IMR-90 (cell line): ENCODE measurements around the gene GRPEL2. TPM values are rescaled to one million over a fixed set of nuclear protein-coding genes. Genes with fewer than 3 reads are reported as not detected.

ENCODE experiments used
- ATAC-seq: fragments of 200-7000 bp; cut with Tn5 transposase; 2 replicates; pipeline ENCODE4 v1.9.1; 2020; ENCODE audit warnings: low read depth, mild to moderate bottlenecking, moderate library complexity
- BruUV-seq: library from RNA; stranded (reverse); fragments of 400-500 nt; replicated peaks from 2 replicates; lab custom pipeline; 2021; lab: Mats Ljungman, UMichigan
- CTCF ChIA-PET: fragments of 300-600 bp; formaldehyde crosslinking; extraction: SDS; loops from one replicate; lab custom pipeline; 2021; ENCODE audit warnings: antibody characterized with exemption; lab: Yijun Ruan, JAX
- POLR2A ChIA-PET: fragments of 300-600 bp; sonication (Branson Sonifier 250); formaldehyde crosslinking; loops from one replicate; lab custom pipeline; 2022; ENCODE audit warnings: antibody characterized with exemption; ENCODE audit not compliant: unreplicated experiment; lab: Charles Lee
- DNase-seq: peaks from one replicate; pipeline ENCODE4 v3.0.0; 2013
- H2AFZ ChIP-seq: replicated peaks from 2 replicates; pipeline ENCODE3; 2013; ENCODE audit warnings: low read length, mild to moderate bottlenecking; ENCODE audit not compliant: poor library complexity
- H2AK5ac ChIP-seq: 2 replicates; pipeline ENCODE4 v1.6.1; 2013; ENCODE audit warnings: low read depth, low read length, inconsistent platforms
- H2AK9ac ChIP-seq: replicated peaks from 2 replicates; pipeline ENCODE3; 2013; ENCODE audit warnings: mild to moderate bottlenecking, low read depth, low read length, moderate library complexity; ENCODE audit not compliant: poor library complexity
- H2BK120ac ChIP-seq: 2 replicates; pipeline ENCODE4 v1.6.1; 2013; ENCODE audit warnings: low read depth, low read length, inconsistent platforms
- H2BK15ac ChIP-seq: 3 replicates; pipeline ENCODE4 v1.6.1; 2013; ENCODE audit warnings: low read depth, low read length, inconsistent platforms
- H2BK20ac ChIP-seq: 2 replicates; pipeline ENCODE4 v1.6.1; 2013; ENCODE audit warnings: low read depth, mild to moderate bottlenecking, inconsistent platforms, low read length, moderate library complexity
- H2BK5ac ChIP-seq: 2 replicates; pipeline ENCODE4 v1.6.1; 2013; ENCODE audit warnings: mild to moderate bottlenecking, low read depth, low read length, inconsistent platforms; ENCODE audit not compliant: poor library complexity, severe bottlenecking
- H3K14ac ChIP-seq: replicated peaks from 2 replicates; pipeline ENCODE4 v1.6.1; 2013; ENCODE audit warnings: low read depth, low read length, inconsistent platforms
- H3K18ac ChIP-seq: 2 replicates; pipeline ENCODE4 v1.6.1; 2013; ENCODE audit warnings: low read depth, low read length, control low read depth
- H3K23ac ChIP-seq: 2 replicates; pipeline ENCODE4 v1.6.1; 2013; ENCODE audit warnings: low read depth, low read length, inconsistent platforms
- H3K27ac ChIP-seq: 2 replicates; pipeline ENCODE4 v1.5.1; 2013; ENCODE audit warnings: mild to moderate bottlenecking, control low read depth, low read length; ENCODE audit not compliant: insufficient read depth
- H3K27me3 ChIP-seq: 2 replicates; pipeline ENCODE4 v1.6.1; 2013; ENCODE audit warnings: low read length; ENCODE audit not compliant: control insufficient read depth, insufficient read depth
- H3K36me3 ChIP-seq: 2 replicates; pipeline ENCODE4 v1.6.1; 2013; ENCODE audit warnings: low read length, mixed read lengths; ENCODE audit not compliant: control insufficient read depth, insufficient read depth
- H3K4ac ChIP-seq: 2 replicates; pipeline ENCODE4 v1.6.1; 2013; ENCODE audit warnings: low read depth, low read length, inconsistent platforms
- H3K4me1 ChIP-seq: 2 replicates; pipeline ENCODE4 v1.6.1; 2013; ENCODE audit warnings: low read length, mixed read lengths; ENCODE audit not compliant: control insufficient read depth, insufficient read depth
- H3K4me2 ChIP-seq: 2 replicates; pipeline ENCODE4 v1.6.1; 2013; ENCODE audit warnings: low read depth, mild to moderate bottlenecking, control low read depth, low read length, moderate library complexity
- H3K4me3 ChIP-seq: 2 replicates; pipeline ENCODE4 v1.5.1; 2013; ENCODE audit warnings: low read depth, mild to moderate bottlenecking, control low read depth, low read length, moderate library complexity; ENCODE audit not compliant: insufficient read depth
- H3K56ac ChIP-seq: 2 replicates; pipeline ENCODE4 v1.6.1; 2013; ENCODE audit warnings: low read length, inconsistent platforms; ENCODE audit not compliant: insufficient read depth; ENCODE audit errors: extremely low read depth
- H3K79me1 ChIP-seq, 2 experiments: 2 replicates each; pipeline ENCODE4 v1.6.1; 2013; ENCODE audit warnings: low read length in 2 of 2, inconsistent platforms in 1 of 2, low read depth in 1 of 2
- H3K9ac ChIP-seq: 2 replicates; pipeline ENCODE4 v1.6.1; 2013; ENCODE audit warnings: low read depth, low read length, control low read depth
- H3K9me1 ChIP-seq: 2 replicates; pipeline ENCODE4 v1.6.1; 2013; ENCODE audit warnings: low read length, inconsistent platforms; ENCODE audit not compliant: insufficient read depth
- H3K9me3 ChIP-seq: 2 replicates; pipeline ENCODE4 v1.6.1; 2013; ENCODE audit warnings: low read length; ENCODE audit not compliant: control insufficient read depth, insufficient read depth
- H4K20me1 ChIP-seq: 2 replicates; pipeline ENCODE4 v1.6.1; 2013; ENCODE audit warnings: low read length, inconsistent platforms; ENCODE audit not compliant: insufficient read depth
- H4K5ac ChIP-seq: 2 replicates; pipeline ENCODE4 v1.6.1; 2013; ENCODE audit warnings: mild to moderate bottlenecking, low read depth, low read length, control low read depth
- H4K8ac ChIP-seq, 2 experiments: 2 replicates each; pipeline ENCODE4 v1.6.1; 2013; ENCODE audit warnings: low read depth in 2 of 2, low read length in 2 of 2, control low read depth in 1 of 2, inconsistent platforms in 1 of 2
- H4K91ac ChIP-seq: 2 replicates; pipeline ENCODE4 v1.6.1; 2013; ENCODE audit warnings: low read depth, low read length, inconsistent platforms; ENCODE audit not compliant: insufficient read depth
- BHLHE40 ChIP-seq: fragments of 150-350 bp; IDR thresholded peaks from 2 replicates; pipeline ENCODE4 v1.6.1; 2016; ENCODE audit warnings: mild to moderate bottlenecking, low read depth, low read length
- MAFK ChIP-seq: IDR thresholded peaks from 2 replicates; pipeline ENCODE4 v1.6.1; 2012; ENCODE audit warnings: low read depth, low read length, improper control_type of control experiment
- MAZ ChIP-seq: IDR thresholded peaks from 2 replicates; pipeline ENCODE4 v1.6.1; 2012; ENCODE audit warnings: low read depth, mild to moderate bottlenecking, low read length, improper control_type of control experiment, moderate library complexity, borderline replicate concordance
- MXI1 ChIP-seq: IDR thresholded peaks from 2 replicates; pipeline ENCODE4 v1.6.1; 2012; ENCODE audit warnings: low read depth, mild to moderate bottlenecking, low read length, moderate library complexity, borderline replicate concordance
- RAD21 ChIP-seq: IDR thresholded peaks from 2 replicates; pipeline ENCODE4 v1.6.1; 2012; ENCODE audit warnings: low read length, improper control_type of control experiment
- RFX5 ChIP-seq: IDR thresholded peaks from 2 replicates; pipeline ENCODE4 v1.8.0; 2012; ENCODE audit warnings: low read depth, mild to moderate bottlenecking, low read length, moderate library complexity
- WGBS, 2 experiments: methylation state at CpG; one replicate each; pipeline versions ENCODE4 v1.1.5 to v1.1.7; 2013; ENCODE audit warnings: missing lambda C conversion rate in 2 of 2; ENCODE audit not compliant: insufficient read length in 1 of 2; ENCODE audit errors: extremely low coverage in 2 of 2; 5-methylcytosine and 5-hydroxymethylcytosine counted together
- dilution Hi-C: fragments of 300-500 bp; cut with HindIII; formaldehyde crosslinking; loops from one replicate; pipeline ENCODE4 v1.14.3; 2018; ENCODE audit warnings: low sequenced_read_pairs; ENCODE audit not compliant: unreplicated experiment
- in situ Hi-C: fragments of 300-500 bp; cut with MboI; formaldehyde crosslinking; loops from 3 replicates; pipeline ENCODE4 v1.14.3; 2019; ENCODE audit warnings: low sequenced_read_pairs, inconsistent platforms, mixed read lengths
- intact Hi-C: fragments of 100-400 bp; cut with micrococcal nuclease; formaldehyde crosslinking; loops from 2 replicates; pipeline ENCODE4 v1.10.0; 2022
- polyA plus RNA-seq, 3 experiments: library from polyadenylated mRNA; depleted of rRNA; stranded (reverse); fragments of >200 nt; gene quantifications; 2 replicates each; pipeline ENCODE4 v1.2.3, GENCODE V29; 2012; ENCODE audit warnings: low replicate concordance in 1 of 3
- total RNA-seq: library from RNA; depleted of rRNA; stranded (reverse); fragments of >200 nt; gene quantifications from 2 replicates; pipeline ENCODE4 v1.2.3, GENCODE V29; 2012
- TF ChIP-seq, protein P1 (sequence below): conservative IDR thresholded peaks from 2 replicates; pipeline ENCODE4 v1.5.1; 2012; ENCODE audit warnings: mild to moderate bottlenecking, low read depth, low read length, improper control_type of control experiment

Gene GRPEL2
- total and polyA plus RNA-seq, 2 of the 4 experiments (the other 2 are of a cell fraction): 6.2 to 18.1 TPM

- Histone ChIP-seq H4K91ac (no peak overlapping the region), H2AK5ac (no peak overlapping the region), H3K9me3 (no peaks in the 10 kb centered on the region), H3K36me3 (no peaks in the 10 kb centered on the region), H3K4ac (no peak overlapping the region), H2BK15ac (no peak overlapping the region), H4K5ac (no peak overlapping the region), H3K56ac (no peak overlapping the region), H3K4me2 (no peak overlapping the region), H2BK120ac (no peak overlapping the region), H3K4me3 (no peak overlapping the region), H2BK20ac (no peak overlapping the region), H3K27ac (no peak overlapping the region), H4K20me1 (no peaks in the 10 kb centered on the region), H2AFZ (no peak overlapping the region), H3K14ac (no peak overlapping the region), H3K23ac (no peak overlapping the region), H3K9ac (no peak overlapping the region), H3K18ac (no peak overlapping the region), H3K79me1 (no peaks in the 10 kb centered on the region), H3K27me3 (no peaks in the 10 kb centered on the region), H2AK9ac (no peak overlapping the region), H2BK5ac (no peak overlapping the region), H3K9me1 (0 out of 2 replicates have a peak, but pooled peaks cover 18% of the 10 kb centered on the region), H4K8ac (no peak overlapping the region), H3K4me1 (no peaks in the 10 kb centered on the region)
- in situ Hi-C loops (no loop called here), dilution Hi-C loops (no loop called here), intact Hi-C loops (no loop called here)
- WGBS, 2 experiments: 92% methylated on average over 2 of the region's 4 CpGs; no CpG with 5 or more reads in 1 of the 2 experiments
- ChIA-PET POLR2A (no interaction called here), CTCF (interaction anchor here (0.6 to 1.4 kb wide), 2 partner anchors 9 to 61 kb away, joined by 3 to 4 read pairs; no protein-coding TSS in a partner anchor)
- ATAC-seq: no peak
- no peak for DNase-seq
- TF ChIP-seq, protein P1, sequence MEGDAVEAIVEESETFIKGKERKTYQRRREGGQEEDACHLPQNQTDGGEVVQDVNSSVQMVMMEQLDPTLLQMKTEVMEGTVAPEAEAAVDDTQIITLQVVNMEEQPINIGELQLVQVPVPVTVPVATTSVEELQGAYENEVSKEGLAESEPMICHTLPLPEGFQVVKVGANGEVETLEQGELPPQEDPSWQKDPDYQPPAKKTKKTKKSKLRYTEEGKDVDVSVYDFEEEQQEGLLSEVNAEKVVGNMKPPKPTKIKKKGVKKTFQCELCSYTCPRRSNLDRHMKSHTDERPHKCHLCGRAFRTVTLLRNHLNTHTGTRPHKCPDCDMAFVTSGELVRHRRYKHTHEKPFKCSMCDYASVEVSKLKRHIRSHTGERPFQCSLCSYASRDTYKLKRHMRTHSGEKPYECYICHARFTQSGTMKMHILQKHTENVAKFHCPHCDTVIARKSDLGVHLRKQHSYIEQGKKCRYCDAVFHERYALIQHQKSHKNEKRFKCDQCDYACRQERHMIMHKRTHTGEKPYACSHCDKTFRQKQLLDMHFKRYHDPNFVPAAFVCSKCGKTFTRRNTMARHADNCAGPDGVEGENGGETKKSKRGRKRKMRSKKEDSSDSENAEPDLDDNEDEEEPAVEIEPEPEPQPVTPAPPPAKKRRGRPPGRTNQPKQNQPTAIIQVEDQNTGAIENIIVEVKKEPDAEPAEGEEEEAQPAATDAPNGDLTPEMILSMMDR: no peak
- TF ChIP-seq RAD21: no peak
- no peak for TF ChIP-seq BHLHE40
- no peak for TF ChIP-seq RFX5
- TF ChIP-seq MXI1: no peak
- no peak for TF ChIP-seq MAFK
- TF ChIP-seq MAZ: no peak
- no TSS peak for BruUV-seq
Measured at GRCh38 chr5:149310488-149310887, 34.8 kb upstream of the GRPEL2 start.
